H1 (cell line): ENCODE results near the gene SMTNL2. TPM values are rescaled to one million over a fixed set of nuclear protein-coding genes. Genes with fewer than 3 reads are reported as not detected.
A peak's percentile ranks its signal among the peaks of the same experiment; 100 is the strongest.

Experiments
- CTCF ChIA-PET: fragments of 300-600 bp; sonication (Branson Sonifier 250); formaldehyde crosslinking; loops from one replicate; lab custom pipeline; 2021; ENCODE audit not compliant: partially characterized antibody; lab: Charles Lee
- POLR2A ChIA-PET: fragments of 300-600 bp; sonication (Branson Sonifier 250); formaldehyde crosslinking; loops from one replicate; lab custom pipeline; 2021; ENCODE audit warnings: inconsistent platforms; ENCODE audit not compliant: partially characterized antibody; lab: Charles Lee
- DNase-seq, 2 experiments: peaks; one replicate each; pipeline versions ENCODE4 v3.0.0 to v3.0.0-alpha.2; 2010 to 2022; ENCODE audit warnings: low spot score in 2 of 2, low read depth in 1 of 2, mixed read lengths in 1 of 2
- FAIRE-seq: peaks from 2 replicates; lab custom pipeline; 2011; peaks lifted over from hg19 to GRCh38; lab: Jason Lieb, UNC
- H2AFZ ChIP-seq: 2 replicates; pipeline ENCODE4 v1.8.1; 2012; ENCODE audit warnings: low read length, inconsistent platforms
- H2AK5ac ChIP-seq: 2 replicates; pipeline ENCODE4 v1.6.1; 2013; ENCODE audit warnings: low read depth, low read length
- H2BK120ac ChIP-seq: replicated peaks from 2 replicates; pipeline ENCODE3; 2013; ENCODE audit warnings: low read depth, low read length, inconsistent platforms
- H2BK12ac ChIP-seq: 2 replicates; pipeline ENCODE4 v1.6.1; 2013; ENCODE audit warnings: low read depth, low read length
- H2BK15ac ChIP-seq: 2 replicates; pipeline ENCODE4 v1.6.1; 2013; ENCODE audit warnings: low read length
- H2BK20ac ChIP-seq: 2 replicates; pipeline ENCODE4 v1.6.1; 2013; ENCODE audit warnings: low read length
- H2BK5ac ChIP-seq: 2 replicates; pipeline ENCODE4 v1.6.1; 2013; ENCODE audit warnings: low read depth, low read length
- H3K14ac ChIP-seq: 2 replicates; pipeline ENCODE4 v1.6.1; 2013; ENCODE audit warnings: inconsistent platforms; ENCODE audit not compliant: insufficient read length
- H3K18ac ChIP-seq: 2 replicates; pipeline ENCODE4 v1.6.1; 2013; ENCODE audit warnings: low read length; ENCODE audit errors: extremely low read depth
- H3K23ac ChIP-seq: 2 replicates; pipeline ENCODE4 v1.6.1; 2013; ENCODE audit warnings: inconsistent platforms; ENCODE audit not compliant: insufficient read length
- H3K23me2 ChIP-seq: 2 replicates; pipeline ENCODE4 v1.6.1; 2013; ENCODE audit warnings: low read depth, low read length
- H3K27ac ChIP-seq: 2 replicates; pipeline ENCODE4 v1.6.1; 2011; ENCODE audit warnings: low read depth, low read length, inconsistent platforms
- H3K27me3 ChIP-seq, 4 experiments: replicated peaks in 1 of 4; 1 replicate in 1 of 4; 2 replicates in 3 of 4; pipeline versions ENCODE4 v1.6.1 to v1.8.1; 2011 to 2013; ENCODE audit warnings: low read length in 3 of 4, mild to moderate bottlenecking in 3 of 4, inconsistent platforms in 2 of 4, mixed read lengths in 2 of 4, moderate library complexity in 1 of 4; ENCODE audit not compliant: control insufficient read depth in 3 of 4, insufficient read depth in 3 of 4; ENCODE audit errors: extremely low read depth in 1 of 4
- H3K36me3 ChIP-seq, 4 experiments: 2 replicates each; pipeline versions ENCODE4 v1.6.1 to v1.8.1; 2011 to 2013; ENCODE audit warnings: mild to moderate bottlenecking in 4 of 4, low read length in 3 of 4, moderate library complexity in 2 of 4, control low read depth in 1 of 4, inconsistent platforms in 1 of 4; ENCODE audit not compliant: insufficient read depth in 4 of 4, control insufficient read depth in 2 of 4
- H3K4ac ChIP-seq: replicated peaks from 2 replicates; pipeline ENCODE3; 2013; ENCODE audit warnings: low read length, low read depth, mixed read lengths, inconsistent platforms; ENCODE audit not compliant: insufficient read length
- H3K4me1 ChIP-seq, 4 experiments: replicated peaks in 1 of 4; 1 replicate in 1 of 4; 2 replicates in 3 of 4; pipeline versions ENCODE4 v1.6.1 to v1.8.1; 2011 to 2013; ENCODE audit warnings: low read length in 3 of 4, inconsistent platforms in 2 of 4, mixed read lengths in 1 of 4; ENCODE audit not compliant: insufficient read depth in 4 of 4, control insufficient read depth in 3 of 4
- H3K4me2 ChIP-seq, 2 experiments: 2 replicates each; pipeline versions ENCODE4 v1.6.1 to v1.8.1; 2011 to 2013; ENCODE audit warnings: low read depth in 2 of 2, low read length in 2 of 2, control low read depth in 1 of 2, inconsistent platforms in 1 of 2, mild to moderate bottlenecking in 1 of 2; ENCODE audit not compliant: insufficient read depth in 1 of 2
- H3K4me3 ChIP-seq, 4 experiments: fragments of 200-600, 300-600 bp in 1 of 4; sonication (generic), shearing (Covaris generic), sonication (Bioruptor Twin) in 1 of 4; 2 replicates each; pipeline versions ENCODE4 v1.5.1 to v1.8.1; 2011 to 2016; ENCODE audit warnings: low read length in 4 of 4, low read depth in 3 of 4, control low read depth in 2 of 4, inconsistent platforms in 2 of 4, mild to moderate bottlenecking in 2 of 4, mixed read lengths in 1 of 4, moderate library complexity in 1 of 4; ENCODE audit not compliant: insufficient read depth in 2 of 4; ENCODE audit errors: extremely low read depth in 1 of 4
- H3K56ac ChIP-seq: replicated peaks from 2 replicates; pipeline ENCODE3; 2013; ENCODE audit warnings: low read depth, mild to moderate bottlenecking, mixed read lengths, low read length, inconsistent platforms; ENCODE audit not compliant: insufficient read length
- H3K79me1 ChIP-seq: 2 replicates; pipeline ENCODE4 v1.6.1; 2013; ENCODE audit warnings: low read depth, low read length, control low read depth
- H3K79me2 ChIP-seq, 2 experiments: 2 replicates each; pipeline versions ENCODE4 v1.6.1 to v1.8.1; 2012 to 2013; ENCODE audit warnings: low read length in 2 of 2, mild to moderate bottlenecking in 2 of 2, inconsistent platforms in 1 of 2; ENCODE audit not compliant: insufficient read depth in 2 of 2, control insufficient read depth in 1 of 2
- H3K9ac ChIP-seq, 4 experiments: replicated peaks in 1 of 4; 1 replicate in 1 of 4; 2 replicates in 3 of 4; pipeline versions ENCODE4 v1.6.1 to v1.8.1; 2011 to 2013; ENCODE audit warnings: low read depth in 3 of 4, low read length in 3 of 4, control low read depth in 2 of 4, mild to moderate bottlenecking in 2 of 4, moderate library complexity in 2 of 4, inconsistent platforms in 1 of 4; ENCODE audit errors: extremely low read depth in 1 of 4
- H3K9me3 ChIP-seq, 2 experiments: 2 replicates each; pipeline versions ENCODE4 v1.6.1 to v1.8.1; 2012 to 2013; ENCODE audit warnings: mild to moderate bottlenecking in 2 of 2, moderate library complexity in 2 of 2, control low read depth in 1 of 2, inconsistent platforms in 1 of 2, low read depth in 1 of 2, low read length in 1 of 2, mixed read lengths in 1 of 2; ENCODE audit not compliant: insufficient read depth in 2 of 2
- H4K20me1 ChIP-seq, 2 experiments: replicated peaks in 1 of 2; 2 replicates each; pipeline versions ENCODE3 to v1.8.1; 2011 to 2013; ENCODE audit warnings: inconsistent platforms in 2 of 2, low read length in 2 of 2, mild to moderate bottlenecking in 1 of 2; ENCODE audit not compliant: insufficient read depth in 2 of 2, control insufficient read depth in 1 of 2
- H4K5ac ChIP-seq: 2 replicates; pipeline ENCODE4 v1.6.1; 2013; ENCODE audit warnings: low read length, low read depth, mixed read lengths, inconsistent platforms; ENCODE audit not compliant: insufficient read length
- H4K8ac ChIP-seq: 2 replicates; pipeline ENCODE4 v1.8.0; 2013; ENCODE audit warnings: mild to moderate bottlenecking, moderate library complexity, low read length, inconsistent platforms; ENCODE audit not compliant: insufficient read depth; ENCODE audit errors: extremely low read depth
- H4K91ac ChIP-seq: replicated peaks from 2 replicates; pipeline ENCODE3; 2013; ENCODE audit warnings: low read length, mixed read lengths, inconsistent platforms; ENCODE audit not compliant: insufficient read length
- GABPA ChIP-seq: IDR thresholded peaks from 2 replicates; pipeline ENCODE4 v1.6.1; 2011; ENCODE audit warnings: mild to moderate bottlenecking, low read length, moderate library complexity, borderline replicate concordance; ENCODE audit not compliant: insufficient read depth
- GTF2F1 ChIP-seq: IDR thresholded peaks from 2 replicates; pipeline ENCODE4 v1.6.1; 2012; ENCODE audit warnings: low read depth, low read length, improper control_type of control experiment, borderline replicate concordance
- WGBS, 2 experiments: shearing (Covaris generic) in 1 of 2; methylation state at CpG; one replicate each; pipeline versions ENCODE4 v1.1.6 to v1.1.7; 2013 to 2015; ENCODE audit warnings: low lambda C conversion rate in 2 of 2, mixed read lengths in 2 of 2, inconsistent platforms in 1 of 2, low coverage in 1 of 2, missing lambda C conversion rate in 1 of 2; ENCODE audit not compliant: insufficient replicate concordance in 2 of 2, insufficient coverage in 1 of 2, insufficient read length in 1 of 2; ENCODE audit errors: extremely low coverage in 1 of 2, missing lambda C conversion rate in 1 of 2; 5-methylcytosine and 5-hydroxymethylcytosine counted together
- polyA plus RNA-seq, 7 experiments: library from polyadenylated mRNA; depleted of rRNA in 3 of 7; stranded (reverse) in 5 of 7; unstranded in 2 of 7; fragments of >200 nt in 5 of 7; fragments of 200-250 nt in 2 of 7; gene quantifications; 1 replicate in 5 of 7; 2 replicates in 1 of 7; 4 replicates in 1 of 7; pipeline versions ENCODE4 v1.2.1 to v1.2.3, GENCODE V29; 2011 to 2013; ENCODE audit warnings: missing spikeins in 2 of 7, mixed read lengths in 2 of 7
- total RNA-seq: library from RNA; stranded (reverse); fragmentation: NEBNext Ultra II Directional; extraction: Animal tissue kit (Norgen Biotek cat#: 25700); gene quantifications from 2 replicates; pipeline ENCODE4 v1.2.1, GENCODE V29; 2021
- TF ChIP-seq, protein P1 (sequence below): IDR thresholded peaks from 2 replicates; pipeline ENCODE4 v1.6.1; 2011; ENCODE audit warnings: low read length, improper control_type of control experiment

SMTNL2 gene
- total and polyA plus RNA-seq, 2 of the 8 experiments (the other 6 are each of a cell fraction or from before 2014, with no cell fraction given), result 3.6 to 4.5 TPM

DNA sequence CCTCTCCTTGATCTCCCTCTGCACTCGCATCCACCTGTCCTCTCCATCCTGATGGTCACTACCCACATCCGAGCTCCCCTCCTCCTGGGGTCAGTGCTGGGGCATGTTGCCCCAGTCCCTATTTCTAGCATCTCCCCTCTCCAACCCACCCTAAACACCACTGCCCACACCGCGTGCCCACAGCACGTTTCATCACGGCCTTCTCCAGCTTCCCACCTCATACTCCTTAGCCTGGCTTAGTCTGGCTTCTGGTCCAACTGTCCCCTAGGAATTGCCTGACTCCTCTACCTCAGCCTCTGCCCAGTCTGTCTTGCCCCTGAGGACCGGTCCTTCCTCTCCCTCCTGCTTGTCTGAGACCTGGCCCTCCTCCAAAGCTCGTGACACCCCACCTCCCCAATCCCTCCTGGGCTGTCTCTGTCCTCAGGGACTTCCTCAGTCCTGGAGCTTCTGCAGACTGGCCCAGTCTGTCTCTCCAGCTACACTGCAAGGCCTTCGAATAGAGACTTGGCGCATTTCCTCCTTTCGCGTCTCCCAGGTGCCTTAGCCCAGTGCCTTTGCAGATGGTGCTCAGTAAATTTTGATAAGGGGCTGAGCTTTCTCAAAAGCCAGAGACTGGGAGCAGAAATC is 52.3 kb downstream of the SMTNL2 start:
- Histone ChIP-seq H2BK5ac (peak overlapping the region; percentile 44; the same call in 1 of the 2 replicates), H4K91ac (no peak overlapping the region), H3K9ac (no peak overlapping the region), H3K4me2 (peak overlapping the region in 1 of 2 experiments; percentile 53; a peak in 1 of 4 replicates), H3K56ac (no peak overlapping the region), H3K23me2 (peaks cover 10% of the 10 kb centered on the region; the same call in 1 of the 2 replicates), H3K79me1 (no peaks in the 10 kb centered on the region), H2BK12ac (peak overlapping the region; percentile 75; the same call in 1 of the 2 replicates), H3K14ac (no peak overlapping the region), H2BK20ac (0 out of 2 replicates have a peak overlapping the region, but pooled peaks have one; percentile 72), H2AK5ac (0 out of 2 replicates have a peak overlapping the region, but pooled peaks have one; percentile 53), H3K27ac (no peak overlapping the region), H2AFZ (no peak overlapping the region), H4K5ac (no peak overlapping the region), H3K27me3 (peaks cover 16 to 46% (median 34%) of the 10 kb centered on the region in 4 experiments), H2BK15ac (0 out of 2 replicates have a peak overlapping the region, but pooled peaks have one; percentile 88), H3K23ac (no peak overlapping the region), H3K4me3 (no peak overlapping the region), H2BK120ac (no peak overlapping the region), H4K8ac (no peak overlapping the region), H3K79me2 (no peaks in the 10 kb centered on the region), H3K36me3 (no peaks in the 10 kb centered on the region), H3K9me3 (no peaks in the 10 kb centered on the region), H3K4me1 (peaks cover 7 to 32% (median 16%) of the 10 kb centered on the region in 4 experiments), H3K18ac (no peak overlapping the region), H4K20me1 (no peaks in the 10 kb centered on the region), H3K4ac (no peak overlapping the region)
- WGBS, 2 experiments, result 87% methylated on average over 12 of the region's 12 CpGs; no CpG with 5 or more reads in 1 of the 2 experiments
- ChIA-PET POLR2A (interaction anchor here (1.3 kb wide), 1 partner anchor 52 kb away, joined by 3 read pairs; the partner anchor contains the start of gene SMTNL2), CTCF (interaction anchor here (0.5 to 2.1 kb wide), 12 partner anchors 11 to 422 kb away, joined by 3 to 11 read pairs (median 3); no protein-coding TSS in a partner anchor)
- DNase-seq (peak in 1 of 2 experiments; percentile 45), FAIRE-seq (no peak)
- TF ChIP-seq, protein P1, sequence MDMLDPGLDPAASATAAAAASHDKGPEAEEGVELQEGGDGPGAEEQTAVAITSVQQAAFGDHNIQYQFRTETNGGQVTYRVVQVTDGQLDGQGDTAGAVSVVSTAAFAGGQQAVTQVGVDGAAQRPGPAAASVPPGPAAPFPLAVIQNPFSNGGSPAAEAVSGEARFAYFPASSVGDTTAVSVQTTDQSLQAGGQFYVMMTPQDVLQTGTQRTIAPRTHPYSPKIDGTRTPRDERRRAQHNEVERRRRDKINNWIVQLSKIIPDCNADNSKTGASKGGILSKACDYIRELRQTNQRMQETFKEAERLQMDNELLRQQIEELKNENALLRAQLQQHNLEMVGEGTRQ, result no peak
- TF ChIP-seq GTF2F1 (no peak), GABPA (no peak)
